Osteoblast (primary cell): ENCODE results near the gene MROH2A. TPM values are rescaled to one million over a fixed set of nuclear protein-coding genes. Genes with fewer than 3 reads are reported as not detected.

Experiments used
- DNase-seq: peaks from one replicate; pipeline ENCODE4 v3.0.0; 2011; ENCODE audit warnings: low spot score, mixed read lengths; ENCODE audit not compliant: insufficient read length; ENCODE audit errors: missing footprints
- H2AFZ ChIP-seq: 2 replicates; pipeline ENCODE4 v1.6.0; 2011; ENCODE audit warnings: mild to moderate bottlenecking, low read length
- H3K27ac ChIP-seq: 2 replicates; pipeline ENCODE4 v1.5.1; 2011; ENCODE audit warnings: mild to moderate bottlenecking, low read depth, low read length, moderate library complexity
- H3K27me3 ChIP-seq: 2 replicates; pipeline ENCODE4 v1.6.0; 2012; ENCODE audit warnings: mild to moderate bottlenecking, control low read depth, inconsistent platforms, low read length, moderate library complexity; ENCODE audit not compliant: insufficient read depth
- H3K36me3 ChIP-seq: 2 replicates; pipeline ENCODE4 v1.5.1; 2011; ENCODE audit warnings: mild to moderate bottlenecking, low read length, control low read depth, moderate library complexity; ENCODE audit not compliant: insufficient read depth
- H3K4me1 ChIP-seq: 2 replicates; pipeline ENCODE4 v1.5.1; 2011; ENCODE audit warnings: mild to moderate bottlenecking, low read length, control low read depth, moderate library complexity; ENCODE audit not compliant: insufficient read depth
- H3K4me2 ChIP-seq: 2 replicates; pipeline ENCODE4 v1.6.0; 2011; ENCODE audit warnings: mild to moderate bottlenecking, low read length; ENCODE audit not compliant: insufficient read depth
- H3K4me3 ChIP-seq: fragments of 200-600 bp; sonication (generic); 3 replicates; pipeline ENCODE4 v1.5.1; 2012; ENCODE audit warnings: mild to moderate bottlenecking, low read length, inconsistent platforms; ENCODE audit not compliant: insufficient read depth
- H3K79me2 ChIP-seq: 2 replicates; pipeline ENCODE4 v1.6.0; 2012; ENCODE audit warnings: mild to moderate bottlenecking, low read length, control low read depth, inconsistent platforms; ENCODE audit not compliant: insufficient read depth
- H3K9me3 ChIP-seq: 2 replicates; pipeline ENCODE4 v1.5.1; 2011; ENCODE audit warnings: low read depth, low read length, control low read depth
- H4K20me1 ChIP-seq: 2 replicates; pipeline ENCODE4 v1.6.0; 2012; ENCODE audit warnings: mild to moderate bottlenecking, low read length, control low read depth; ENCODE audit not compliant: insufficient read depth
- total RNA-seq: library from RNA; depleted of rRNA; stranded (reverse); fragments of >200 nt; gene quantifications from 2 replicates; pipeline ENCODE4 v1.2.3, GENCODE V29; 2012
- TF ChIP-seq, protein P1 (sequence below): IDR thresholded peaks from 2 replicates; pipeline ENCODE4 v1.5.1; 2011; ENCODE audit warnings: mild to moderate bottlenecking, low read depth, low read length, moderate library complexity; ENCODE audit errors: extremely low read depth

MROH2A gene
- total RNA-seq, 1 donor: not detected

- H4K20me1 ChIP-seq: no peaks in the 10 kb centered on the region
- H3K4me2 ChIP-seq: no peak overlapping the region
- H3K4me3 ChIP-seq: no peak overlapping the region
- H2AFZ ChIP-seq: peak overlapping the region; percentile 31
- TF ChIP-seq, protein P1, sequence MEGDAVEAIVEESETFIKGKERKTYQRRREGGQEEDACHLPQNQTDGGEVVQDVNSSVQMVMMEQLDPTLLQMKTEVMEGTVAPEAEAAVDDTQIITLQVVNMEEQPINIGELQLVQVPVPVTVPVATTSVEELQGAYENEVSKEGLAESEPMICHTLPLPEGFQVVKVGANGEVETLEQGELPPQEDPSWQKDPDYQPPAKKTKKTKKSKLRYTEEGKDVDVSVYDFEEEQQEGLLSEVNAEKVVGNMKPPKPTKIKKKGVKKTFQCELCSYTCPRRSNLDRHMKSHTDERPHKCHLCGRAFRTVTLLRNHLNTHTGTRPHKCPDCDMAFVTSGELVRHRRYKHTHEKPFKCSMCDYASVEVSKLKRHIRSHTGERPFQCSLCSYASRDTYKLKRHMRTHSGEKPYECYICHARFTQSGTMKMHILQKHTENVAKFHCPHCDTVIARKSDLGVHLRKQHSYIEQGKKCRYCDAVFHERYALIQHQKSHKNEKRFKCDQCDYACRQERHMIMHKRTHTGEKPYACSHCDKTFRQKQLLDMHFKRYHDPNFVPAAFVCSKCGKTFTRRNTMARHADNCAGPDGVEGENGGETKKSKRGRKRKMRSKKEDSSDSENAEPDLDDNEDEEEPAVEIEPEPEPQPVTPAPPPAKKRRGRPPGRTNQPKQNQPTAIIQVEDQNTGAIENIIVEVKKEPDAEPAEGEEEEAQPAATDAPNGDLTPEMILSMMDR: no peak
- peaks cover 91% of the 10 kb centered on the region for H3K36me3 ChIP-seq
- H3K9me3 ChIP-seq: no peaks in the 10 kb centered on the region
- H3K27ac ChIP-seq: no peak overlapping the region
- peaks cover 88% of the 10 kb centered on the region for H3K79me2 ChIP-seq
- no peaks in the 10 kb centered on the region for H3K27me3 ChIP-seq
- peak; percentile 22 for DNase-seq
- H3K4me1 ChIP-seq: no peaks in the 10 kb centered on the region
Observed at GRCh38 chr2:233845301-233846060, 67.4 kb downstream of the MROH2A start.

DNA sequence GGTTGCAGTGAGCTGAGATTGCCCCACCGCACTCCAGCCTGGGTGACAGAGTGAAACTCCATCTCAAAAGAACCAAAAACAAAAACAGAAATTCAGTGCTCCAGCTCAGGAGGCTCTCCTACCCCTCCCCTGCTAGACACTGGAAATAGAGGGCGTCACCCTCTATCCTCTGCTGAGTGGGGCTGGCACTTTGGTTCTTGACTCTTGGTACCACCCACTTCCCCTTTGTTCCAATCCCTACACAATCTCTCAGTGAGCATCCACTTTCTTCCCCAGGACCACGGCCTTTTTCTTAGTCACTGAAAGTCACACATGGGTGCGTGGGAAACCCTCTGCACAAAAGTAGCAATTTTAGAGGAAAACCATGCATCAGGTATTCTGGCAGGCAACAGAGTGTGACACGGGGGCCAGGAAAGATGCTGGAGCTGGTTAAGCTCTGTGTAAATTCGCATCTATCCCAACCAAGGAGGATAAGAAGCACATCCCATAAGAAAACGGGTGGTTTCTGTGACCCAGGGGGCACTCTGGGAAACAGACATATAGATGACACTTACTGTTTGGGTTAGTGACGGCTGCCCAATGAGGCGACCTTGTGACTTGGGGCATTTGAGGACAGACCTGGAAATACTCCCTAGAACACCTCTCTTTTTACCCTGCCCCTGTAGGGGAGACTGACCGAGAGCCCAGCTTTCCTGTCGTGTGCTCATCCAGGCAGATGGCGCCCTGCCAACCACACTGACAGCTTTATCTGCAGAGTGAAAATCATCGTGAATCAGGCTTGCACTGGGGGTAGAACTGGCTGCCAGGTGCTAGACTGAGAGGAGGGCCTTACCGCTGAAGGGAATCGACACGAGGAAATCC, 68.5 kb downstream of the MROH2A start:
- no peak overlapping the region for H3K4me3 ChIP-seq
- TF ChIP-seq, protein P1: no peak
- no peaks in the 10 kb centered on the region for H3K9me3 ChIP-seq
- H2AFZ ChIP-seq: peak overlapping the region; percentile 3
- H4K20me1 ChIP-seq: no peaks in the 10 kb centered on the region
- H3K27ac ChIP-seq: no peak overlapping the region
- H3K4me1 ChIP-seq: peaks cover under 1% of the 10 kb centered on the region
- H3K79me2 ChIP-seq: peaks cover 88% of the 10 kb centered on the region
- H3K27me3 ChIP-seq: no peaks in the 10 kb centered on the region
- H3K4me2 ChIP-seq: no peak overlapping the region
- no peak for DNase-seq
- H3K36me3 ChIP-seq: peaks cover 92% of the 10 kb centered on the region

DNA sequence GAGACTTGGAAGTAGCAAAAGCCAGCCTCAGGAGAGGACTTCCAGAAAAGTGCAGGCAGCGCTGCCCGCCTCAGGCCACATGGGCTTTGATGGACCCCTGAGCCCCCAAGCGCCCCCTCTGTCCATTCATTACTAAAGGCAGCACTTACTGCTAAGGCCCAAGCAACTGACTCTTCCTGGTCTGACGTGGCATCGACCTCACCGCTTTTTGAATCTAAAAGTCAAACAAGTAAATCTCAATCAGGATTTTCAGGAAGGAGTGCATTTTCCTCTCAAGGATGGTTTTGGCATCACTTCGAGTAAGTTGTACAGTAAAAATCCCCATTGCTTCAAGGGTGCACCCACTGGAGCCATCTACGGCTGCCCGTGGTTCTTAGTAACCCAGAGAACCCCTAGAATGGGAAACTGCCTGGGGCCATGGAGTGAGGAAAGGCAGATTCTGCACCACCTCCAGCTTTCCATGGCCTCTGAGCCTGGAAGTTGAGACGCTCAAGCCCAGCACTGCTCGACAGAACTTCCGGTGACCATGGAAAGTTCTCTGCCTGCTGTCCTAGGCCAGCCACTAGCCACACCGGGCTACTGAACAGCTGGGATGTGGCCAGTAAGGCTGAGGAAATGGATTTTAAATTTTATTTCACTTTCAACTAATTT, 69.2 kb downstream of the MROH2A start:
- no peak overlapping the region for H3K4me2 ChIP-seq
- no peak overlapping the region for H3K4me3 ChIP-seq
- no peak overlapping the region for H3K27ac ChIP-seq
- no peak for DNase-seq
- TF ChIP-seq, protein P1: no peak
- H3K4me1 ChIP-seq: peaks cover 8% of the 10 kb centered on the region
- H3K79me2 ChIP-seq: peaks cover 88% of the 10 kb centered on the region
- no peaks in the 10 kb centered on the region for H4K20me1 ChIP-seq
- no peak overlapping the region for H2AFZ ChIP-seq
- peaks cover 86% of the 10 kb centered on the region for H3K36me3 ChIP-seq
- no peaks in the 10 kb centered on the region for H3K27me3 ChIP-seq
- H3K9me3 ChIP-seq: no peaks in the 10 kb centered on the region

- H3K27me3 ChIP-seq: no peaks in the 10 kb centered on the region
- peaks cover 17% of the 10 kb centered on the region for H3K4me1 ChIP-seq
- H3K4me2 ChIP-seq: no peak overlapping the region
- no peak overlapping the region for H3K27ac ChIP-seq
- H3K36me3 ChIP-seq: peaks cover 78% of the 10 kb centered on the region
- DNase-seq: peak; percentile 5
- peaks cover 91% of the 10 kb centered on the region for H3K79me2 ChIP-seq
- H2AFZ ChIP-seq: no peak overlapping the region
- H4K20me1 ChIP-seq: no peaks in the 10 kb centered on the region
- TF ChIP-seq, protein P1: no peak
- H3K4me3 ChIP-seq: no peak overlapping the region
- no peaks in the 10 kb centered on the region for H3K9me3 ChIP-seq
Observed at GRCh38 chr2:233848276-233848675, 70.1 kb downstream of the MROH2A start.
